ENCODE data around the gene ATG16L2.
"Not testable (repeated sequence)": the region's sequence is repeated elsewhere in the genome, so short reads cannot be mapped to it uniquely, and the experiment has no call there.

The ATG16L2 gene

DNA sequence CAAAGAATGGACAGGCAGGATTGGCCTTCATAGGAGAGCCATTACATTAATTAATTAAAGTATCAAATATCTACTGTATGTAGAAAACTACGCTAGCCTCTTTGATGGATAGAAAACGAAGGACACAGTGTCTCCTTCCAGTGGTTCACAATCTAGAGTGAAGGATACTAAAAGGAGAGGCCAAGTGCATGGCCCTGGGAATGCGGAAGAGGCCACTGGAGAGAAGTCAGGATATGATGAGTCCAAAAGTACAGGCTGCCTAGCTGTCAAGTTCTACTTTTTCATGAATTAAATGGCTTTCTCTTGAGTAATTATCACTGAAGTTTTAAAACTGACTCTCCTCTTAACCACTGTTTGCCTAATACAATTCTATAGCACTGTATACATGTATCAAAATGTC, 41.9 kb downstream of the ATG16L2 start:
- no peak overlapping the region for H3K4me3 ChIP-seq (ENCODE audit: low read depth, low read length)
- no peak for DNase-seq (ENCODE audit: low read depth)
- TF ChIP-seq, protein P1, sequence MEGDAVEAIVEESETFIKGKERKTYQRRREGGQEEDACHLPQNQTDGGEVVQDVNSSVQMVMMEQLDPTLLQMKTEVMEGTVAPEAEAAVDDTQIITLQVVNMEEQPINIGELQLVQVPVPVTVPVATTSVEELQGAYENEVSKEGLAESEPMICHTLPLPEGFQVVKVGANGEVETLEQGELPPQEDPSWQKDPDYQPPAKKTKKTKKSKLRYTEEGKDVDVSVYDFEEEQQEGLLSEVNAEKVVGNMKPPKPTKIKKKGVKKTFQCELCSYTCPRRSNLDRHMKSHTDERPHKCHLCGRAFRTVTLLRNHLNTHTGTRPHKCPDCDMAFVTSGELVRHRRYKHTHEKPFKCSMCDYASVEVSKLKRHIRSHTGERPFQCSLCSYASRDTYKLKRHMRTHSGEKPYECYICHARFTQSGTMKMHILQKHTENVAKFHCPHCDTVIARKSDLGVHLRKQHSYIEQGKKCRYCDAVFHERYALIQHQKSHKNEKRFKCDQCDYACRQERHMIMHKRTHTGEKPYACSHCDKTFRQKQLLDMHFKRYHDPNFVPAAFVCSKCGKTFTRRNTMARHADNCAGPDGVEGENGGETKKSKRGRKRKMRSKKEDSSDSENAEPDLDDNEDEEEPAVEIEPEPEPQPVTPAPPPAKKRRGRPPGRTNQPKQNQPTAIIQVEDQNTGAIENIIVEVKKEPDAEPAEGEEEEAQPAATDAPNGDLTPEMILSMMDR (conservative IDR thresholded peaks at IDR 0.05; ENCODE audit: low read depth, low read length), result no peak

DNA sequence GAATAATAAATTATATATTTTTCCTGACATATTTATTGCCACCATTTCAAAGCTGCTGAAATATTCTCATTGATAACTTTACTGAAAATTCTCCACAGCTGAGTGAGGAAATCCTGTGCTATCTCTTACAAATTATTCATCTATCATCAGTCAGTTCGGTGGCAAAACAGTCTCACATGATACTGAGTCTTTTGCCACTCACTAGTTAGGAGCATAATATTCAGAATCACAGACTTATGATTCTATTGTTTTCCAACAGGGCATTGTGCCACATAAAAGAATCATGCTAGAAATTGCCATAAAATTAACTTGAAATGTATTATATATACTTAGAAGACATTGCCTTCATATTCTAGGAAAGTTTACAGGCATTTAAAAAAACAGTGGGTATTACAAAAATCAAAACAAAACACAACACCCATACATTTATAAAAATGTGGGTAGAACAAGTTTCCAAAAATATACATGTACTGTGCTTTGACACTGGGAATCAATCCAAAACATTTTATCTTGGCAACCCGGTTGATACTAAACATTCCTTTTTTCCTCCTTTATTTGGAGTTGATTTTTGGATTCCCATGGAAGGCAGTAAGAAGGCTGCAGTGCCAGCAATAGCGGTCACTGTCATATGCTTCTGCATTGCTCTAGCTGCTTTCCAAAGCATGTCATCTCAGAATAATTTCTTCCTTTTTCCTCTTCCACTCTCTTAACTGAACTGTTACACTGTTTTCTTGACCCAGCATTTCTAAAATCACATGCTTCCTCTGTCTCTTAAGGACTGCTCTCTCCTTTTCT, 42.5 kb downstream of the ATG16L2 start:
- no peak overlapping the region for H3K4me3 ChIP-seq (ENCODE audit: low read depth, low read length)
- TF ChIP-seq, protein P1 (conservative IDR thresholded peaks at IDR 0.05; ENCODE audit: low read depth, low read length), result peak; percentile 21
- DNase-seq (ENCODE audit: low read depth), result peak; percentile 39

DNA sequence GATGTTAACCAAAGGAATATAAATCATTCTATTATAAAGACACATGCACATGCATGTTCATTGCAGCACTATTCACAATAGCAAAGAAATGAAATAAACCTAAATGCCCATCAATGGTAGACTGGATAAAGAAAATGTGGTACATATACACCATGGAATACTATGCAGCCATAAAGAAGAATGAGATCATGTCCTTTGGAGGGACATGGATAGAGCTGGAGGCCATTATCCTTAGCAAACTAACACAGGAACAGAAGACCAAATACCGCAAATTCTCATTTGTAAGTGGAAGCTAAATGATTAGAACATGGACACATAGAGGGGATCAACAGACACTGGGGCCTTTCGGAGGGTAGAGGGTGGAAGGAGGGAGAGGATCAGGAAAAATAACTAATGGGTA, 44.1 kb downstream of the ATG16L2 start:
- not testable (repeated sequence) for DNase-seq (ENCODE audit: low read depth); H3K4me3 ChIP-seq (ENCODE audit: low read depth, low read length)

DNA sequence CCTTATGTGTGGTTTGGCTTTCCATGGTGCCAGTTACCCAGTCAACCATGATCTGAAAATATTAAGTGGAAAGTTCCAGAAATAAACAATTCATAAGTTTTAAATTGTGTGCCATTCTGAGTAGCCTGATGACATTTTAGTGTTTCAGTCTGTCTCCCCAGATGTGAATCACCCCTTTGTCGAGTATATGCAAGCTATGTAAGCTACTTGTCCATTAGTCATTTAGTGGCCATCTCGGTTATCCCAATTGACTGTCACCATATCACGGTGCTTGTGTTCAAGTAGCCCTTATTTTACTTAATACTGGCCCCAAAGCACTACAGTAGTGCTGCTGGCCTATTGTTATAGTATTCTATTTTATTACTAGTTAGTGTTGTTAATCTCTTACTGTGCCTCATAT, 44.9 kb downstream of the ATG16L2 start:
- TF ChIP-seq, protein P1 (conservative IDR thresholded peaks at IDR 0.05; ENCODE audit: low read depth, low read length), result no peak
- DNase-seq (ENCODE audit: low read depth), result no peak
- H3K4me3 ChIP-seq (ENCODE audit: low read depth, low read length), result no peak overlapping the region

DNA sequence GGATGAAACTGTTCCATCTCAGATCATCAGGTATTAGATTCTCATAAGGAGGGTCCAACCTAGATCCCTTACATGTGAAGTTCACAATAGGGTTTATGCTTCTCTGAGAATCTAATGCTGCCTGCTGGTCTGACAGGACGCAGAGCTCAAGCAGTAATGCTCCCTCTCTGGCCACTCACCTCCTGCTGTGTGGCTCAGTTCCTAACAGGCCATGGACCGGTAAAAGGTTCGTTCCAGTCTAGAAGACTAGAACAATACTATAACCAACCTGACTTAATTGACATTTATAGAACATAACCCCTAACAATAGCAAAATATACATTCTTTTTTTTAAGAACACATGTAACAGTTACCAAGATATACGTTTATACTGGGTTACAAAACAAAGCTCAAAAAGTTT, 45.8 kb downstream of the ATG16L2 start:
- DNase-seq (ENCODE audit: low read depth), result no peak
- H3K4me3 ChIP-seq (ENCODE audit: low read depth, low read length), result no peak overlapping the region
- TF ChIP-seq, protein P1 (conservative IDR thresholded peaks at IDR 0.05; ENCODE audit: low read depth, low read length), result no peak

DNA sequence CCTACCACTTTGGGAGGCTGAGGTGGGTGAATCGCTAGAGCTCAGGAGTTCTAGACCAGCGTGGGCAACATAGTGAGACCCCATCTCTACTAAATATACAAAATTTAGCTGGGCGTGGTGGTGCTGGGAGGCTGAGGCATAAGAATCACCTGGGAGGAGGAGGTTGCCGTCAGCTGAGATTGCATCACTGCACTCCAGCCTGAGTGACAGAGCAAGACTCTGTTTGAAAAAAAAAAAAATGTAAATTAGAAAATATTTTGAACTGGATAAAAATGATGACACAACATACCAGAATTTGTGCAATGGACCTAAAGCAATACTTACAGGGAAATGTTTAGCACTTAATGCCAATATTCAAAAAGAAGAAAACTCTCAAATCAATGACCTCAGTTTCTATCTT, 46.4 kb downstream of the ATG16L2 start:
- H3K4me3 ChIP-seq (ENCODE audit: low read depth, low read length), result no peak overlapping the region
- no peak for DNase-seq (ENCODE audit: low read depth)
- TF ChIP-seq, protein P1 (conservative IDR thresholded peaks at IDR 0.05; ENCODE audit: low read depth, low read length), result no peak

DNA sequence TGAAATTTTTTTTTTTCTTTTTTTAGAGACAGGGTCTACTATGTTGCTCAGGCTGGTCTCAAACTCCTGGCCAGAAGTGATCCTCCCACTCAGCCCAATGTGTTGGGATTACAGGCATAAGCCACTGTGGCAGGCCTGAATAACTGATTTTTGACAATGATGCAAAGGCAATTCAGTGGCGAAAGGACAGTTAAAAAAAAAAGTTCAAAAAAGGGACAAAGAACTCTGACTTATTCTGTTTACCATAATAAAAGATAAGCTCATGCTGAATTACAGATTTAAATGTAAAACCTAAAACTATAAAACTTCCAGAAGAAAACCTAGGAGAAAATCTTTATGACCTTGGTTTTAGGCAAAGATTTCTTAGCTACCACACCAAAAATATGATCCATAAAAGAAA, 48.9 kb downstream of the ATG16L2 start:
- DNase-seq (ENCODE audit: low read depth), result no peak
- no peak overlapping the region for H3K4me3 ChIP-seq (ENCODE audit: low read depth, low read length)
- TF ChIP-seq, protein P1 (conservative IDR thresholded peaks at IDR 0.05; ENCODE audit: low read depth, low read length), result no peak
